Chondrocyte (in vitro differentiated cells): ENCODE measurements around the gene MAP1B. TPM values are rescaled to one million over a fixed set of nuclear protein-coding genes. Genes with fewer than 3 reads are reported as not detected.
"Not testable (repeated sequence)": the region's sequence is repeated elsewhere in the genome, so short reads cannot be mapped to it uniquely, and the experiment has no call there.

Experiments used
- DNase-seq: peaks from one replicate; pipeline ENCODE4 v3.0.0; 2021; ENCODE audit warnings: mixed read lengths, low spot score
- H3K27ac Mint-ChIP-seq: one replicate; pipeline ENCODE4 v1.8.0; 2021; ENCODE audit warnings: mild to moderate bottlenecking, moderate library complexity, mixed read lengths; ENCODE audit not compliant: unreplicated experiment
- H3K27me3 Mint-ChIP-seq: 2 replicates; pipeline ENCODE4 v1.8.0; 2021; ENCODE audit warnings: low read depth, mixed read lengths
- H3K36me3 Mint-ChIP-seq: 2 replicates; pipeline ENCODE4 v1.8.0; 2021; ENCODE audit warnings: low read depth, mixed read lengths
- H3K4me1 Mint-ChIP-seq: 2 replicates; pipeline ENCODE4 v1.8.0; 2021; ENCODE audit warnings: low read depth, mild to moderate bottlenecking, mixed read lengths
- H3K4me3 Mint-ChIP-seq: one replicate; pipeline ENCODE4 v1.8.0; 2021; ENCODE audit warnings: mild to moderate bottlenecking, moderate library complexity, mixed read lengths; ENCODE audit not compliant: unreplicated experiment
- H3K9me3 Mint-ChIP-seq: 2 replicates; pipeline ENCODE4 v1.8.0; 2021; ENCODE audit warnings: low read depth, mixed read lengths
- total RNA-seq: library from RNA; stranded (reverse); gene quantifications from 3 replicates; pipeline ENCODE4 v1.2.1, GENCODE V29; 2021
- TF ChIP-seq, protein P1 (sequence below): fragments of 200-600 bp; sonication (generic); IDR thresholded peaks from 2 replicates; pipeline ENCODE4 v1.5.0; 2021; ENCODE audit warnings: antibody characterized with exemption, mild to moderate bottlenecking, moderate library complexity

Gene MAP1B
- total RNA-seq, 1 donor from 2014 or later: 411 TPM

DNA sequence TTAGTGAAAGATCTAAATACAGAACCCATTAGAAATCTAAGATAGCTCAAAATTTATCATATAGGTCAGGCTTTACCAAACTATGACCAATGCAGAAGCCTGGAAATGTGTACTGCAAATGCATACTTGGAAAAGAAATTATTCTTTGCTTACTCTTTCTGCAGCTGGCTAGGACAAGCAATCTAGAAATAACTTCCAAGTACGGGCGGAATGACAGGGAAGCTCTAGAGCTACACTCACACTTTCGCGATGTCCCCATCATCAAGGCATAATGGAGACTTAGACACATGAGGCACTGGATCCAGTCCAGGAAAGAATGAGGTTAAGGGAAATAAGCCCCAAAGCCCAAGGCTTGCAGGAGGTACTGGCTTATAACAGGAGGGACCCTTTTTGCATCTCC lies 22.4 kb upstream of the MAP1B start:
- TF ChIP-seq, protein P1, sequence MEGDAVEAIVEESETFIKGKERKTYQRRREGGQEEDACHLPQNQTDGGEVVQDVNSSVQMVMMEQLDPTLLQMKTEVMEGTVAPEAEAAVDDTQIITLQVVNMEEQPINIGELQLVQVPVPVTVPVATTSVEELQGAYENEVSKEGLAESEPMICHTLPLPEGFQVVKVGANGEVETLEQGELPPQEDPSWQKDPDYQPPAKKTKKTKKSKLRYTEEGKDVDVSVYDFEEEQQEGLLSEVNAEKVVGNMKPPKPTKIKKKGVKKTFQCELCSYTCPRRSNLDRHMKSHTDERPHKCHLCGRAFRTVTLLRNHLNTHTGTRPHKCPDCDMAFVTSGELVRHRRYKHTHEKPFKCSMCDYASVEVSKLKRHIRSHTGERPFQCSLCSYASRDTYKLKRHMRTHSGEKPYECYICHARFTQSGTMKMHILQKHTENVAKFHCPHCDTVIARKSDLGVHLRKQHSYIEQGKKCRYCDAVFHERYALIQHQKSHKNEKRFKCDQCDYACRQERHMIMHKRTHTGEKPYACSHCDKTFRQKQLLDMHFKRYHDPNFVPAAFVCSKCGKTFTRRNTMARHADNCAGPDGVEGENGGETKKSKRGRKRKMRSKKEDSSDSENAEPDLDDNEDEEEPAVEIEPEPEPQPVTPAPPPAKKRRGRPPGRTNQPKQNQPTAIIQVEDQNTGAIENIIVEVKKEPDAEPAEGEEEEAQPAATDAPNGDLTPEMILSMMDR: no peak
- Mint-ChIP-seq H3K9me3 (no peaks in the 10 kb centered on the region), H3K36me3 (no peaks in the 10 kb centered on the region), H3K4me1 (peaks cover 8% of the 10 kb centered on the region), H3K27me3 (peaks cover 3% of the 10 kb centered on the region), H3K27ac (no peak overlapping the region), H3K4me3 (no peak overlapping the region)
- DNase-seq: no peak

DNA sequence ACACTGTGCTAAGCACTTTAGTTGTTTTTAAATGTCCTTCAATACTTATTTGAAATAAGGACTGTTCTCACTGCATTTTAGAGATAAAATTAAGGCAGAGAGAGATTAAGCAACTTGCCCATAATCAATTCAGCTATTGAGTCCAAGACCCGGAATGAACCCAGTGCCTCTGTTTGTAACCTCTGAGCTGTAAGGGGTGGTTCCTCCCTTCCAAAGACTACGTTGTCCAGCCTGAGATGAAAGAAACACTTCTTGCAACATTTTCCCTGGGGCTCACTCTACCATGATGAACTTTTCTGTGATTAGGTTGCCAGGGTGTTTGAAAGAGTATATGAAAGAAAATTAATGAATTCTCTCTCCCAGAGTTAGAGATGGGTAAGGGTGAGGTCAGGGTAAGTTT lies 22.0 kb upstream of the MAP1B start:
- Mint-ChIP-seq H3K27ac (no peak overlapping the region), H3K4me1 (peaks cover 8% of the 10 kb centered on the region), H3K27me3 (peaks cover 3% of the 10 kb centered on the region), H3K4me3 (no peak overlapping the region), H3K36me3 (no peaks in the 10 kb centered on the region), H3K9me3 (no peaks in the 10 kb centered on the region)
- DNase-seq: no peak
- TF ChIP-seq, protein P1: no peak

DNA sequence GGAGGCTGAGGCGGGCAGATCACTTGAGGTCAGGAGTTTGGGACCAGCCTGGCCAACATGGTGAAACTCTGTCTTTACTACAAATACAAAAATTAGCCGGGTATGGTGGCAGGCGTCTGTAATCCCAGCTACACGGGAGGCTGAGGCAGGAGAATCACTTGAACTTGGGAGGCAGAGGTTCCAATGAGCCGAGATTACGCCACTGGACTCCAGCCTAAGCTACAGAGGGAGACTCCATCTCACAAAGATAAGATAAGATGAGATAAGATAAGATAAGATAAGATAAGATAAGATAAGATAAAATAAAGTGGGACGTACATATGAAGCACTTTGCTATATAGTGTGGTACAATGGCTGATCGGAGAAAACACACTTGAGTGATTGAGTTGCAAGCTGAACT lies 17.6 kb upstream of the MAP1B start:
- not testable (repeated sequence) for H3K27ac Mint-ChIP-seq, H3K4me3 Mint-ChIP-seq, H3K27me3 Mint-ChIP-seq, H3K4me1 Mint-ChIP-seq, DNase-seq, H3K36me3 Mint-ChIP-seq, H3K9me3 Mint-ChIP-seq

DNA sequence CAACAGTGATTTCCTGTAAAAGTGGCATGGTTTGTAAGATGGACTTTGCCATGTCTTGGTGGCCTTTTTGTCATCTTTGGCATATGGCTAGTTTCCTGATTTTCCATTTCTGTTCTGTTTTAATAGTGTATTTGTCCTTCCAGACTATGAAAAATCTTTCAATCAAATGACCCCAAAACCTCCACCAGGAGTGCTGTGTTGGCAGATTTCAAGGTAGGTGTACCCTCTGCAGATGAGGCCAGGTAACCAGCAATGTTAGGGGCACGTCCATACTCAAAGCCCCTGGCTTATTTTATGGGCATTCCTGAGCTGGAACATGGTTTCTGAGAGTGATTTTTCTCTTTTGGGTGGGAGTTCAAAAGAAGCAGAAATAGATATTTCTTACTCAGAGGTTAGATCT lies 15.2 kb upstream of the MAP1B start:
- peaks cover 1% of the 10 kb centered on the region for H3K36me3 Mint-ChIP-seq
- TF ChIP-seq, protein P1: no peak
- H3K4me1 Mint-ChIP-seq: no peaks in the 10 kb centered on the region
- H3K27ac Mint-ChIP-seq: no peak overlapping the region
- H3K4me3 Mint-ChIP-seq: no peak overlapping the region
- no peaks in the 10 kb centered on the region for H3K27me3 Mint-ChIP-seq
- no peak for DNase-seq
- H3K9me3 Mint-ChIP-seq: no peaks in the 10 kb centered on the region

DNA sequence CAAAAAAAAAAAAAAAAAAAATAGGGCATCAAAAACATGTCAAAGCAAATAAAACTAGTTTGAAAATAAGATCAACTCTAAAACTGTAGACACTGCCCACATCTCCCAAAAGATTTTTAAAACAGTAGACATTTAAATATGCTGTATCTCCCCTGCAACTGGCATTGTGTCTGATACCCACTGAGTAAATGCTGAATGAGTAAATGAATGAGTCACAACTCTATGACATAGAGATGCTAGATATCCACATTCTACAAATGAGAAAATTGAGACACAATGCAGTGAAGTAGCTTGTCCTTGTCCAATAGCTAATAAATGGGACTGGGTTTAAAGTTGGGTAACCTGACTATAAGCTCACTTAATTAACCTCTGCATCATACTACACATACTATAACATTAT lies 14.1 kb upstream of the MAP1B start:
- TF ChIP-seq, protein P1: no peak
- Mint-ChIP-seq H3K27me3 (no peaks in the 10 kb centered on the region), H3K4me3 (no peak overlapping the region), H3K36me3 (peaks cover 1% of the 10 kb centered on the region), H3K4me1 (no peaks in the 10 kb centered on the region), H3K9me3 (no peaks in the 10 kb centered on the region), H3K27ac (no peak overlapping the region)
- DNase-seq: no peak

DNA sequence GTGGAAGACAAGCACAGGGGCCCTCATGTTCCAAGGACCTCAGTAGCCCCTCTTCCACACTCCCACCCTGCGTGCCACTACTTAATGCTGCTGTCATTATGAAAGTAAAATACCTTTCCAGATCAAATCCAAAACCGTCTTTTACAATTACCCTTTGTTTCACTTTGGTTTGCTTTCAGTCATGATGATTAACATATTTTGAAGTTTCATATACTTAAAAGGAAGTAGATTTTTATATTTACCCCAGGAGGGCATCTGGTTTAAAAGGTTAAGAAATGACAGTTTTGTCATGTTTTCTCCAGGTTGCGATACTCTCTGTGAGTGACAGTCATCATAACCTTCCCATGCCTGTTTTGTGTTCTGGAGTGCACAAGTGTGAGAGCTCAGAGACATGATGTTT lies 13.5 kb upstream of the MAP1B start:
- Mint-ChIP-seq H3K4me1 (no peaks in the 10 kb centered on the region), H3K27me3 (no peaks in the 10 kb centered on the region), H3K4me3 (no peak overlapping the region), H3K9me3 (no peaks in the 10 kb centered on the region), H3K27ac (no peak overlapping the region), H3K36me3 (peaks cover 1% of the 10 kb centered on the region)
- no peak for DNase-seq
- TF ChIP-seq, protein P1: no peak
